COLO668 (cell line): ENCODE measurements around the gene ZNF487.
"Not testable (repeated sequence)": the region's sequence is repeated elsewhere in the genome, so short reads cannot be mapped to it uniquely, and the experiment has no call there.

Source experiments
- DNase-seq: peaks from one replicate; lab custom pipeline; 2025; ENCODE audit not compliant: unreplicated experiment; lab: John Stamatoyannopoulos, UW

Gene ZNF487

GRCh38 chr10:43436291-43437140 lies at the start of gene ZNF487:
ZNF487 (plus strand) TSS chr10:43437111; CDS start chr10:43475814, 38,703 bp downstream.
- DNase-seq, result peak; percentile 81

DNA sequence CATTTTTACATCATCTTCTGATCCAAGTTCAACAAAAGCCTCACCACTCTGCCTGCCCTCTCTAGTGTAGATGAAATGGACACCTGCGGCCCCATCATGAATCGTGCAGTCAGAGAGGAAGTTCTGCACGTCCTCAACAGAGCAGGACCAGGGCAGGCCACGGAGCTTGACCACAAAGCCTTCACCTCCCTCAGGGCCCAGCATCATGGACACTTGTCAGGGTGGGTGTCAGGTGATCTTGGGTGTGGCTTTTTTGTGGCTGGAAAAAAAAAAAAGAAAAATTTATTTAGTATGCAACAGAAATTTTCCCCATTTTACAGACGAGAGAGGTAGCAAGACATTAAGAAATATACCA lies 49.3 kb upstream of the ZNF487 start:
- DNase-seq, result no peak

- no peak for DNase-seq
Observed at GRCh38 chr10:43389867-43390266, 47.0 kb upstream of the ZNF487 start.

DNA sequence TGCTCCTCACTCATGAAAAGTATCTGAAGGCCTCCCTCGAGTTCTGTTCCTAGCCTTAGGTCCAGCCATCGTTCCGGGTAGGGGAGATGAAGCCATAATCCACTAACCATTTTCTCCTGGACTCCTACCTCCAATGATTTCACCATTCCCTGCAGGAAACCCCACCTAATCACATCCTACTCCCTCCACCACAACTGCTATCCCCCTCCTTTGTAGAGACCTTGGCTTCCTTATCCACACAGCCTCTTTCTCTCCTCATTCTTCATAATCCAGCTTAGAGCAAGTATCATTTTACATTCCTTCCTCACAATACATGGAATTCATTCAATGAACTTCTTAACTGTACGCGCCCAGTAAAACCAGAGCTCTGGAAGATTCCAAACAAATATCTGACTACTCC lies 46.6 kb upstream of the ZNF487 start:
- DNase-seq, result no peak

- DNase-seq, result no peak
Observed at GRCh38 chr10:43390759-43391158, 46.2 kb upstream of the ZNF487 start.

DNA sequence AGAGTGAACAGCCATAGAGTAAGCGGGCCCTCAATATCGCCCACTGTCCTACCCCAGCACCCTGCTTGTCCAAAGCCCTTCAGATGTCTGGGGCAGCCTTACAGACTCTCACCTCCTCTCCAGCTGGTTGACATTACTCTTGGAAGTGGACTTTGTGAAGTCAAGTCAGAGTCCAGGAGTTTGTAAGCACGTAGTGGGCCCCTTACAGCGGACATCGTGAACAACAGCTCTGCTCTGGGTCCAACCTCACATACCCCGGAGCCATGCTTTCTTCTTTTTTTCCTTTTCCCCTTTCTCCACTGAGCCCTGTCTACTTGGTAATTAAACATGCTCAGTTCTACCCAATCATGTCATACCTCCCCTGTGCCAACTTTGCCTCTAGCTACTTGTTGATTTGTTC lies 45.4 kb upstream of the ZNF487 start:
- no peak for DNase-seq

- no peak for DNase-seq
Observed at GRCh38 chr10:43392748-43393147, 44.2 kb upstream of the ZNF487 start.

DNA sequence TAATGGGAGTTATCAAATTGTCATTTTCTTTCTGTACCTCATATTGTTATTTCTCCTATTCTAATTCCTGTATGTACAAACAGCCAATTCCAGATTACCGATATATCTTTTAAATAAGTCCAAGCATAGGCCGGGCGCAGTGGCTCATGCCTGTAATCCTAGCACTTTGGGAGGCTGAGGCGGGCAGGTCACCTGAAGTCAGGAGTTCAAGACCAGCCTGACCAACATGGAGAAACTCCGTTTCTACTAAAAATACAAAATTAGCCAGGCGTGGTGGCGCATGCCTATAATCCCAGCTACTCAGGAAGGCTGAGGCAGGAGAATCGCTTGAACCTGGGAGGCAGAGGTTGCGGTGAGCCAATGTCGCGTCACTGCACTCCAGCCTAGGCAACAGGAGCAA lies 43.7 kb upstream of the ZNF487 start:
- DNase-seq, result not testable (repeated sequence)

GRCh38 chr10:43393606-43394360 lies 43.1 kb upstream of the ZNF487 start:
- no peak for DNase-seq

- no peak for DNase-seq
Observed at GRCh38 chr10:43394868-43395267, 42.0 kb upstream of the ZNF487 start.

- peak; percentile 42 for DNase-seq
Observed at GRCh38 chr10:43395571-43396060, 41.3 kb upstream of the ZNF487 start.

DNA sequence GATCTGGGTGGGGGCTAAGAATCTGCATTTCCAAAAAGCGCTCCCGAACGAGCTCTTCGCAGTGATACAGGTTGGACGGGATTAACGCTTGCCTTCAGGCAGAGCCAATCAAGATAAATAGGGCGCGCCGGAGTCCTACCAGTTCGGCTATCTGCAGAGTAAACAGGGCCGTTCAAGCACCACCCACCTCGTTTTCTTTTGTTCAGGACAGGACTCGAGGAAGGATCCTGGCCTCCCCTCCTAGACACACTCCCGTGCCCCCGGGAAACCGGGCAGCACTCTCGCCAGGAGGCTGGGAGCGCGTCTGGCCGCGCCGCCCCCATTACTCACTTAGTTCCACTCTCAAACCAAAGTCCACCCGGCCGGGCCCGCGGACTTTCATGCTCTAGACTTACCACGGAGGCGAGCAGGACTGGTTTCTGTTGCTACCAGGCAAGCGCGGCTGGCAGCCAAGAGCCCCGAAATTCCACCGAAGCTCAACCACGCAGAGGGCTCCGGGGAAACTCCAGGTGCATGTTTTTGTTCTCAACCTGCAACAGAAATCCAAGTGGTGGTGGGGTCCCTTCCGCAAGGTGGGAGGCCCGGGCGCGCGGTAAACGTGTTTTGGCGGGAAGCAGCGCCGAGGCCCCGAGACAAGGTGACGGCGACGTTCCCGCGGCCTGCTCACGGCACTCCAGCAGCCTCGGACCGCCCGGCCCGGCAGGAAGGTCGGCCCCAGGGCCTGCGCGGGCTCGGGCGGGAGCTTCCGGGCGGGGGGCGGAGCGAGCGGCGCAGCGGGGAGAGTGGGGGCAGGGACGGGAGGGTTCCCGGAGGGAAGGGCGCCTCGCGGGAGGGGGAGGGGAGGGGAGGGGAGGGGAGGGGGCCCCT lies 40.6 kb upstream of the ZNF487 start:
- DNase-seq, result peak; percentile 84

DNA sequence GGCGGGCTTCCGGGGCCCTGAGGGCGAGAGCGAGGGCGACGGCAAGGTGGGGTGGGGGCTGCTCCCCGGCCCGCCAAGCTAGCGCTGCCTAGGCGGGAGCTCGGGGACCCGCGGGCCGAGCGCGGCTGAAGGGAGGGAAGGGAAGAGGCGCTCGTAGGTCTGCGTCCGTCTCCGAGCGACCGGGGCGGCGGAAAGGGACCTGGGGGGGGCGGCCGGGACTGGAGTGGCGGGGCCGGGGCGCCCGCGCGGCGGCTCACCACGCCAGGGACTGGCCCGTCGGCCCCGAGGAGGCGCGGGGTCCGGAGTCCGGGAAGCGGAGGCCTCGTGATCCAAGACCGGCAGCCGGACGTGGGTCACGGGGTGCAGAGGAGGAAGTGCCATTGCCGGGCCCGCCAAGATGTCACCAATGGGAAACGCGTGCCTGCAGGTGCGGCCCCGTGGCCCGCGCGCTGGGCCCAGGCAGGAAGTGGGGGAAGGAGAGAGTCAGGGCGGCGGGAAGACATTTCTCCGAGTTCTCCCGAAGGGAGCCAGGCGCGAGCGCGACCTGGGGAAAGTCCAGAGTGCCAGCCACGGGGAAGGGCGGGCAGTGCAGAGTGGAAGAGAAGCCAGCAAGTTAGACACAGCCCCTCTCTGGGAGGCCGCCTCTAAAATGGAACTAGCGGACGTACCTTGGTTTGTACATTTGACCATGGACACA lies 39.8 kb upstream of the ZNF487 start:
- peak; percentile 89 for DNase-seq

GRCh38 chr10:43398939-43399319 lies 38.0 kb upstream of the ZNF487 start:
- DNase-seq, result no peak

DNA sequence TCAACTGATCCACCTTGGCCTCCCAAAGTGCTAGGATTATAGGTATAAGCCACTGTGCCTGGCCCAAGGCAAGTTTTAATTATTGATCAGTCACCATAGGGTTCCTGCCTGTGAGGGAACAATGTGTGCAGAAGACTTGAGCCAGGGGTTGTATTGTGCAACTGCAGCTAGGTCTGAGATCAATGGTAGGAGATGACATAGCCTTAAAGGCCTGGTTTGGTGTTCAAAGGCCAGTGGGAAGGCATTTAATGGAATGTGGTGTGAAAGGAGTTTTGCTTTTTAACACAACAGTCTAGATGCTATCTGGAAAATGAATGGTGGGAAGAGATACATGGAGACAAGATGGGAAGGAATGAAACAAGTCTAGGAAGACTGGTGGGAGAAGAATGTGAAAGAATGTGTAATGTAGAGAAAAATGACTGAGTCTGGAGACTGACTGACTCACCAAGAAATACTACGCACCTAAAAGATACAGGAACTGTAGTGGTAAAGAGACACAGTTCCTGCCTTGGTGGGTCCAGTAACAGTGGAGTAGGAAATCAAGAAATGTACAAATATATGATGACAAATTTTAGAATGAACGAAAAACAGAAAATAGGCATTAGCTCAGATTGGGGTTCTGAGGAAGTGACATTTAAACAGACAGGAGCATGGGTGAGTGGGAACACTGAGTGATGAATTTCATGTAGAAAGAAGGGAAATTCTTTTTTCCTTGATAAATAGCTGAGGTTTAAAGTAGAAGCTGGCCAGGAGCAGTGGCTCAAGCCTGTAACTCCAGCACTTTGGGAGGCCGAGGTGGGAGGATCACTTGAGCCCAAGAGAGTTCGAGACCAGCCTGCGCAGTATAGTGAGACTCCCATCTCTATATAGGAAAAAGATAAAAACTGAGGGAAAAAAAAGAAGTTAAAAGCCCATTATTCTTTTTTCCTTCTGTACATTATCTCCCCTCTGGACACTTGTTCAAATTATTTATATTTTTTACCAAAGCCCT lies 37.3 kb upstream of the ZNF487 start:
- DNase-seq, result no peak

GRCh38 chr10:43401627-43402026 lies 35.3 kb upstream of the ZNF487 start:
- DNase-seq, result no peak

DNA sequence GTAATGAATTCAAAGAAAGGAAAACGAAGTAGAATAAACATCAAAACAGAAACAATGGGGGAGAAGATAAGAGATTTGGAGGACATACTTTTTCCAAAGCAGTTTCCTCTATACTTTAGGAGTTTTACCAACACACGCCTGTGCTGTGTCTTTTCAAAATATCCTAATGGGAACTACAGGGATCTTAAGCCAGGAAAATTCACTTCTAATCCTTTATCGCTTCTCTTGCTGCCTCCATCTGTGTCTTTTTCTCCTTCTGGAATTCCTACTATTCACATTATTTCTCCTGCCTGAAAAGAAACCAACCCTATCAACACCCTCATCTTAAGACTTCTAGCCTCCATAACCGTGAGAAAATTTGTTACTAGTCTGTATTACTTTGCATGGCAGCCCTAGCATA lies 34.7 kb upstream of the ZNF487 start:
- DNase-seq, result no peak

GRCh38 chr10:43402880-43403452 lies 33.9 kb upstream of the ZNF487 start:
- no peak for DNase-seq
